Measurements from ENCODE around the gene KLRC3. TPM values are rescaled to one million over a fixed set of nuclear protein-coding genes. Genes with fewer than 3 reads are reported as not detected.
"Not testable (repeated sequence)": the region's sequence is repeated elsewhere in the genome, so short reads cannot be mapped to it uniquely, and the experiment has no call there.

KLRC3 gene
- total RNA-seq, 2 donors from 2014 or later = not detected

DNA sequence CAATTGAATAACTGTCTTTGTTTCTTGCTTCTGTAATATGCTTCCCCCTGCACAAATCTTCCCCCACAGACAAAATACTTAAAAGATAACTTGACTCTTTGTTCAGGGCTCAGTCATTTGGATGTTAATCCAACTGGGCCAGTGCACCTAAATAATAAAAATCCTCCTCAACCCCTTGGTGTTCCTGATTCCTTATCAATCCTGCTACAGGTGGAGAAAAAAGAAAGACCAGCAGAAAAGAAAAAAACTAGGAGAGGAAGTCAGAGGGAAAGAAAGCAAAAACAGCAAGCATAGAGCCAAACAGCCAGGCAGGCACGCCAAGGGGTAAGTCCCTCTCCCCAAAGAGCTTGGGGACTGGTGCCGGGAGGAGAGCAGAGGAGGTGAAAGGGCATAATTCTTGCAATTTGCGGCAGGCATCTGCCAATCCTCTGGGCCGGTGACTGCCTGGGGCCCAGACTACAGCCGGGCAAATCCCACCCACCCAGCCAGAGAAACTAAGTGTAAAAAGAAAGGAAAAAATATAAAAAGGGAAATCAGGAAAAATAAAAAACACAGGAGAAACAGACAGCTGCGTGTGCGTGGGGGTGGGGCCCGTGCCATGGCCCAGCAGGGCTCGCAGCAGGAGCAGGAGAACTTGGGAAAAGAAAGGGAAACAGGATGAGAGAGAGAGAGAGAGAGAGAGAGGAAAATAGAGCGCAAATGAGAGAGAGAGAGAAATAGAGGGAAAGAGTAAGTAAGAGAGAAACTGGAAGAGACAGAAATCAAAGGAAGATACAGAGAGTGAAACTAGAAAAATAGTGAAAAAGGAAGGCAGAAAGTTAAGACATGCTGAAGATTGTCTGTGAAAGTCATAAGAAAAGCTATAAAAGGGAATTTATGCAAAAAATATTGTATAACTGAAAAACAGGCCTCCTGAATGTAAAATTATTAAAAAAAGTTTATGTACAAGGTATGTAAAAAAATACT lies 51.9 kb downstream of the KLRC3 start:
- Mint-ChIP-seq H3K27ac (no peak overlapping the region), H3K36me3 (ENCODE audit: low read depth) (no peaks in the 10 kb centered on the region), H3K27me3 (no peaks in the 10 kb centered on the region), H3K4me1 (peaks cover 4% of the 10 kb centered on the region), H3K9me3 (no peaks in the 10 kb centered on the region), H3K4me3 (no peak overlapping the region)
- no peak for ATAC-seq (replicated peaks)

DNA sequence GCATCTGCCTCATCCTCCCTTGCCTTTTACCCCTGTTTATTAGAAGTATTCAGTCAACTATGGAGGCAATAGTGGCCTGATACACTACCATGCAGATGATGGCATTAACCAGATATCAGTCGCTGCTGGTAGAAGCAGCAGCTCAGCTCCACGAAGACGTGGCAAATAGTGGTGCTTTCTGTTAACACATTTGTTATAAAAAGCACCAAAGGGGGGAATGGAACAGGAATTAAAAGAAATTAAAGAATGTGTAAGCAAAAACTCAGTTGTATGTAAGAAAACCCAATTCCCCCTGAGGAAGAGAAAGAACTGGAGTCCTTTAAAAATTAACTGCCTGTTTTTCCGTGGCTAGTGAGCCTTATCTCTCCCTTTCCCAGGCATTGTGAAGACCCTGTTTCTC lies 52.7 kb downstream of the KLRC3 start:
- H3K9me3 Mint-ChIP-seq; H3K27me3 Mint-ChIP-seq; H3K36me3 Mint-ChIP-seq (ENCODE audit: low read depth); H3K4me3 Mint-ChIP-seq; H3K27ac Mint-ChIP-seq; H3K4me1 Mint-ChIP-seq; ATAC-seq (replicated peaks): not testable (repeated sequence)

DNA sequence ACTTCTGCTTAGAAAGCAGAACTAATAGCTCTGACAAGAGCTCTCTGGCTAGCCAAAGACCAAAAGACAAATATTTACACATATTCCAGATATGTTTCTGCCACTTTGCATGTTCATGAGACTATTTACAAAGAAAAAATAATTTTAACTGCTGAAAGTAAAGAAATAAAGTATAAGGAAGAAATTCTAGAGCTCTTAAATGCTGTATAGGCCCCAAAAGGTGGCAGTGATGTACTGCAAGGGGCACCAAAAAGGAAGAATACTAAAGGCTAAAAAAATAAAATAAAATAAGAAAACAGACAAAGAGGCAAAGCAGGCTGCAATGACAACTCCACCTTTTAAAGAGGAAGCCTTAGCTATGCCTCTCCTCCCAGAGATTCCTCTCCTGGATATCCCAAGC lies 53.5 kb downstream of the KLRC3 start:
- H3K27me3 Mint-ChIP-seq = no peaks in the 10 kb centered on the region
- ATAC-seq (replicated peaks) = no peak
- H3K27ac Mint-ChIP-seq = no peak overlapping the region
- H3K4me1 Mint-ChIP-seq = no peaks in the 10 kb centered on the region
- no peaks in the 10 kb centered on the region for H3K9me3 Mint-ChIP-seq
- no peaks in the 10 kb centered on the region for H3K36me3 Mint-ChIP-seq (ENCODE audit: low read depth)
- no peak overlapping the region for H3K4me3 Mint-ChIP-seq

DNA sequence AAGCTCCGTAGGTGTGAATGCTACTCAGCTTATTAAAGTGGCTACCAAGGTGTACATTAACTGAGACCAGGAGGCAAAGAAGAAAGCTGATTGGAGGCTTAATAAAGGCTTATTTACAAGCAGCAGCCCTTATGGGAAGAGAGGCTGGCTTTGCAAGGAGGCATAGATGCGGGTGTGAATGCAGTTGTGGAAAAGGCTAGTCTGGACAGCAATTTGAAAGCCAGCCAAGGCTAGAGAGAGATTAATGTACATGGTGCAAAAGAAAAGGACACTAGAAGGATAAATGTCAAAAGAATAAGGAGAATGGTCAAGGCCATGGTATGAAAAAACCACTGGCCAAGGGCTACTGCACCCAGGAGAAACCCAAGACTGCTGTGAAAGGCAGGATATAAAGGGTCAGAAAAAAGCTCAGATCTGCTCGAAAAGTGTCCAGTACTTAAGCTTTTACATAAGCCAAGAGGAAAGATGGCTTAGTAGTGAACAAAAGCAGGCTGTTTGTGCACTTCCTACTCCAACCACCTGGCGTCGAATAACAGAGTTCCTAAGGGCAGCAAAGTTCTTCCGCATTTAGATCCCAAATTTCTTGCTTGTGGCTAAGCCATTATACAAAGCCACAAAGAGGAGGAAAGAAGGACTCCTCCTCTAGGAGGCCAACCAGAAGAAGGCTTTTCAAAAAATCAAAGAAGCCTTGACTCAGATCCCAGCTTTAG lies 54.5 kb downstream of the KLRC3 start:
- ATAC-seq (replicated peaks) = no peak
- Mint-ChIP-seq H3K4me1 (no peaks in the 10 kb centered on the region), H3K9me3 (no peaks in the 10 kb centered on the region)

DNA sequence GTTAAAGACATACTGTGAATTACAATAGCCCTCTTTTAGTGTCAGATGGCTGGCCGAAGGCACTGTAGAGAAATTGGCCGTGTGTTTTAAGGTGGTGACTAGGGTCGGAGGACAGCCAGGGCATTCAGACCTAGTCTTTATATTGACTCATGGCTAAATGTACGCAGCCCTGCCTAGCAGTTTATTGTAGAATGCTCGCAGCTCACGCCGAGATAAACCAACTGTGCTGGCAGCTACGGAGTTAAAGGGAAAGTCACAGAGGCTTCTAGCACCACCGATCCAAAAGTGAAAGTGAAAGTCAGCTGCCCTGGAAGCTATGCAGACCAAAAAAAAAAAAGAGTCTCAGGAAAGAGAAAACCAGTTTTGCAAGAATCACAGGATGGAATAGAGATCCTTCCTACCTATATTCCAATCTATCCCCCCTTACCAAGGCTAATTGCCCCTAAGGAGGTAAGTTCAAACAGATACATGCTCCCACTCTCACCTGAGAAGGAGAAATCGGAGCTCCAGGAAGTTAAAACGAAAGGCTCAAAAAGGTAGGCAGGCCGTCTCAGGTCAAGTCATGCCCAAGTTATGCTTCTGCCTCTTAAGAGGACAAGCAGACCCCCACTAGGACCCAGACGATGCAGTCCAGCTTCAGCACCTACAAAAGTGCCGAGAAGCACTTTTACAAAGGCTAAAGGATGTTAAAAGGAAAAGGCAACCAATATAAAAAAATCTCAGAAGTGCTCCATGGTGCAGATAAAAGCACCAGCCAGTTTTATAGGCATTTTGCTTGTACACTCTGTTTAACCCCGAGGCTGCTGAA lies 55.4 kb downstream of the KLRC3 start:
- no peak overlapping the region for H3K4me3 Mint-ChIP-seq
- H3K27ac Mint-ChIP-seq = no peak overlapping the region
- H3K4me1 Mint-ChIP-seq = no peaks in the 10 kb centered on the region
- no peaks in the 10 kb centered on the region for H3K36me3 Mint-ChIP-seq (ENCODE audit: low read depth)
- H3K27me3 Mint-ChIP-seq = no peaks in the 10 kb centered on the region
- ATAC-seq (replicated peaks) = peak; percentile 79
- no peaks in the 10 kb centered on the region for H3K9me3 Mint-ChIP-seq

More for the DNA sequence above, 54.5 kb downstream of the KLRC3 start:
- Mint-ChIP-seq H3K27ac (no peak overlapping the region), H3K4me3 (no peak overlapping the region), H3K27me3 (no peaks in the 10 kb centered on the region), H3K36me3 (ENCODE audit: low read depth) (no peaks in the 10 kb centered on the region)

DNA sequence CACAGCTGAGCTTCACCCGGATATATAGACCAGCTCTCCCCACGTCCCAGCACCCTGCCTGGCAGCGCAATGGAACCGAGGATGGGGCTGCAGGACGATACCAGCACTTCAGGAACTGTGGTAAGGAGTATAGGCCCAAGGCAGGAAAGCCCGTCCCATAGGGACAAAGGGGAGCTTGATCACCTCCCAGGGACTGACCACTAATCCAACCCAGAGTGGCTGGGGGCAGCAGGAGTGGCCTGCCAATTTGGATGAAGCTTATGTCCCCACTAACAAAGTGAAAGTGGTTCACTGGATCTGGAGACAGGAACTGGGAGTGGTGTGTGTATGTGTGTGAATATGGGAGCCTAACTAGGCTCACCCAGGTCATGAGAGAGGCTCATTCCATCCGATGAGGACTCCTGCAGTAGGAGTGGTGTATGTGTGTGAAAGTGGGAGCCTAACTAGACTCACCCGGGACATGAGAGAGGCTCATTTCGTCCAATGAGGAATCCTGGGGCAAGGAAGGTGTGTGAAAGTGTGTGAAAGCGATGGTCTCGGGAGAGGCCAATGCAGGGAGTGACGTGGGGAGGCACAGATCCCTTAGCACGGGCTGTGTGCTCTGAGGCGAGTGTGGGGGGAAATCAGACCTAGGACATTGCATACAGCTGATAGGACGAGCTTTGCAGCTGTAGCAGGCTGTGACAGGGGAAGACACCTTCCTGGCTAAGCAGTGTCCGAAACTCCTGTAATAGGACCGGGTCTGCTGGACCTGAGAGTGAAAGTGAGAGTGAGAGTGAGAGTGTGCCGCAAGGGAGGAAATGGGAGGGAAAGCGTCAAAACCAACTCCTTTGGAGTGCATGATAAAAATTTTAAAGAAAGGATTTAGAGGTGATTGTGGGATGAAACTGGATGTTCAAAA lies 56.2 kb downstream of the KLRC3 start:
- Mint-ChIP-seq H3K36me3 (ENCODE audit: low read depth) (no peaks in the 10 kb centered on the region), H3K4me3 (no peak overlapping the region), H3K27me3 (no peaks in the 10 kb centered on the region), H3K27ac (no peak overlapping the region), H3K9me3 (no peaks in the 10 kb centered on the region), H3K4me1 (no peaks in the 10 kb centered on the region)
- ATAC-seq (replicated peaks) = peak; percentile 73

DNA sequence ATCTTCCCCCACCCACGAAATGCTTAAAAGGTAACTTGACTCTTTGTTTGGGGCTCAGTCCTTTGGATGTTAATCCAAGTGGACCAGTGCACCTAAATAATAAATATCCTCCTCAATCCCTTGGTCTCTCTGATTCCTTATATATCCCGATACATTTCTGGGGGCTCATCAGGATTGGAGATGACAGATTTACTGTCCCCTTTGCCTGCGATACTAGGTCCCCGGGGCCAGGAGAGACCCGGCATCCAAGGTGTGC lies 56.8 kb downstream of the KLRC3 start:
- H3K27ac Mint-ChIP-seq = no peak overlapping the region
- peaks cover 3% of the 10 kb centered on the region for H3K27me3 Mint-ChIP-seq
- H3K4me3 Mint-ChIP-seq = no peak overlapping the region
- H3K36me3 Mint-ChIP-seq (ENCODE audit: low read depth) = no peaks in the 10 kb centered on the region
- H3K4me1 Mint-ChIP-seq = no peaks in the 10 kb centered on the region
- no peak for ATAC-seq (replicated peaks)
- H3K9me3 Mint-ChIP-seq = no peaks in the 10 kb centered on the region

DNA sequence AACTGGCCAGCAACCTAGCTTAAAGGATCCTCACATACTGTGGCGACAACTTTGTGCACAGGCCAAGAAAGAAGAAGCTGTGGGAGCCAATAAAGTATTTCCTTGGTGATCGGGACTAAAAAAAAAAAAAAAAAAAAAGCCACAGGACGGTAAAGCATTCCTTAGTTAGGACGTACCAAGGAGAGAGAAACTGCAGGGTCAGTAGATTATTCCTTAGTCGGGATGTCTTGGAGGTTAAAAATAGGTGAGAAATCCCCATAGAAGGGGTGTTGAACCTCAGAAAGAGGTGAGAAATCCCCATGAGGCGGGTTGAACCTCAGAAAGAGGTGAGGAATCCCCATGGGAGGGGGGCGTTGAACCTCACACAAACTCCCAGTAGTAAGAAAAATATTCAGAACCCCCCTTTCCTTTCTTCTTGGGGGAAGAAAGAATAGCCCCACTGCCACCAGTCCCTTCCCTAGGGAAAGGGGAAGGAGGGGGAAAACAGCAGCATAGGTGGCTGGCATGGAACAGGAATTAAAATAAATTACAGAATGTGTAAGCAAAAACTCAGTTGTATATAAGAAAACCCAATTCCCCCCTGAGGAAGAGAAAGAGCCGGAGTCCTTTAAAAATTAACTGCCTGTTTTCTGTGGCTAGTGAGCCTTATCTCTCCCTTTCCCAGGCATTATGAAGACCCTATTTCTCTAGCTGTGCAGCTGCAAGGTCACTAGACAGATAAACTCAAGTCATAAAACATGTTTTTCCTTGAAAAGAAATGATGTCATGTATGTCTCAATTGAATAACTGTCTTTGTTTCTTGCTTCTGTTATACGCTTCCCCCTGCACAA lies 57.4 kb downstream of the KLRC3 start:
- no peak for ATAC-seq (replicated peaks)
- H3K27me3 Mint-ChIP-seq = peaks cover 3% of the 10 kb centered on the region
- H3K27ac Mint-ChIP-seq = no peak overlapping the region
- H3K4me3 Mint-ChIP-seq = no peak overlapping the region
- no peaks in the 10 kb centered on the region for H3K36me3 Mint-ChIP-seq (ENCODE audit: low read depth)
- H3K4me1 Mint-ChIP-seq = no peaks in the 10 kb centered on the region
- H3K9me3 Mint-ChIP-seq = no peaks in the 10 kb centered on the region

DNA sequence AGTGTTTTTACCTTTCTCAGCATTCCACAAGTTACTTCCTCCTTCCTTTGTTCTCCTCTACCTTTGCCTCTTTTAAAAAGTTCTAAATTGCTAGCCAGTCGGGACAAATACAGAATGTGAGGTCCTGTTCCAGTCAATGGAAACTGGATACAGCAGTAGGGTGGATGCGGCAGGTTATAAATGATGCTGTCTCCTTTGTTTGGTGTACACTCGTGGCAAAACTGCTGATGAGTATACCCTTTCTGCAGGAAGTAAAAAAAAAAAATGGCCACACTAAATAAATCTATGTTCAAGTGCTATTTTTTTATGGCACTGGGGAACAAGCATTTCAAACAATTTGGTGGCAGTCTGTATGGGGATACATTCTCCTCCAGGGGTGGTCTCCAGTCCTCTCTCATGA lies 58.1 kb downstream of the KLRC3 start:
- ATAC-seq (replicated peaks) = no peak
- H3K27me3 Mint-ChIP-seq = peaks cover 7% of the 10 kb centered on the region

More for the DNA sequence above, 58.1 kb downstream of the KLRC3 start:
- H3K36me3 Mint-ChIP-seq (ENCODE audit: low read depth) = no peaks in the 10 kb centered on the region
- H3K4me3 Mint-ChIP-seq = no peak overlapping the region
- H3K9me3 Mint-ChIP-seq = no peaks in the 10 kb centered on the region
- H3K27ac Mint-ChIP-seq = no peak overlapping the region
- H3K4me1 Mint-ChIP-seq = no peaks in the 10 kb centered on the region

Other genes with a start within 250 kb of the KLRC3 start
- not detected for gene OLR1, start 248.5 kb downstream of the KLRC3 start, total RNA-seq
- not detected for gene TMEM52B, start 241.6 kb downstream of the KLRC3 start, total RNA-seq
- 10 to 100 TPM in 1 of 2 donors, 1 to 10 TPM in 1; 6.9 to 25.1 TPM for gene GABARAPL1, start 207.7 kb downstream of the KLRC3 start, total RNA-seq
- gene KLRD1, start 112.7 kb downstream of the KLRC3 start, total RNA-seq = 1 to 10 TPM in 1 of 2 donors, not detected in 1; 1.1 TPM
- under 1 TPM; 0.19 to 0.24 TPM for gene KLRK1, start 30.6 kb downstream of the KLRC3 start, total RNA-seq
- gene KLRC4, start 10.8 kb downstream of the KLRC3 start, total RNA-seq = not detected
- not detected for gene KLRC2, start 15.4 kb upstream of the KLRC3 start, total RNA-seq
- gene KLRC1, start 32.8 kb upstream of the KLRC3 start, total RNA-seq = under 1 TPM in 1 of 2 donors, not detected in 1; 0.26 TPM
- gene EIF2S3B, start 85.3 kb upstream of the KLRC3 start, total RNA-seq = under 1 TPM; 0.26 TPM
- 10 to 100 TPM; 40.4 to 68.4 TPM for gene MAGOHB, start 193.0 kb upstream of the KLRC3 start, total RNA-seq